Coronary artery (tissue), 2 donors: ENCODE measurements around the gene ZDHHC14.

Experiments
- DNase-seq: peaks from one replicate; pipeline ENCODE4 v3.0.0-alpha.2; 2017; ENCODE audit warnings: low spot score
- H3K27ac ChIP-seq, 2 donors: fragments of 200-600 bp; sonication (generic); one replicate each; pipeline ENCODE4 v1.5.1; 2016 to 2019
- H3K4me3 ChIP-seq: fragments of 200-600 bp; sonication (generic); 2 replicates; pipeline ENCODE4 v1.5.1; 2016; ENCODE audit warnings: mild to moderate bottlenecking, moderate library complexity
- CTCF ChIP-seq: fragments of 200-600 bp; sonication (generic); IDR thresholded peaks from one replicate; pipeline ENCODE4 v1.5.1; 2019; ENCODE audit warnings: antibody characterized with exemption

ZDHHC14 gene

DNA sequence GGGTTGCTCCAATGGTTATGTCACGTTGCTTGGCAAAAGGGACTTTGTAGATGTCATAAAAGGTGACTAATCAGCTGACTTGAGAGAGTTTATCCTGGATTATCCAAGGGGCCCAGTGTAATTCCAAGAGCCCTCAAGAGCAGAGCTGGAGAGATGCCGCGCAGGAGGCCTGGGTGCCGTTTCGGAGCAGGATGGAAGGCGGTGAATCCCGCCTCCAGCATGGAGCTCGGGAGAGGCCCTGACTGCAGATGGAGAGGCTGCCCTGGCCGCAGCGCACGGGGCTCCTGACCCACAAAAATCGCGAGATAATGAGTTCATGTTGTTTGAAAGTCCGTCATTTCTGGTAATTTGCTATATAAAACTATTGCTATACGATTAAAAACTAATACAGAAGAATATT is 219.8 kb downstream of the ZDHHC14 start:
- no peak for DNase-seq
- Histone ChIP-seq H3K4me3 (no peak overlapping the region), H3K27ac (no peak overlapping the region)
- no peak for TF ChIP-seq CTCF

DNA sequence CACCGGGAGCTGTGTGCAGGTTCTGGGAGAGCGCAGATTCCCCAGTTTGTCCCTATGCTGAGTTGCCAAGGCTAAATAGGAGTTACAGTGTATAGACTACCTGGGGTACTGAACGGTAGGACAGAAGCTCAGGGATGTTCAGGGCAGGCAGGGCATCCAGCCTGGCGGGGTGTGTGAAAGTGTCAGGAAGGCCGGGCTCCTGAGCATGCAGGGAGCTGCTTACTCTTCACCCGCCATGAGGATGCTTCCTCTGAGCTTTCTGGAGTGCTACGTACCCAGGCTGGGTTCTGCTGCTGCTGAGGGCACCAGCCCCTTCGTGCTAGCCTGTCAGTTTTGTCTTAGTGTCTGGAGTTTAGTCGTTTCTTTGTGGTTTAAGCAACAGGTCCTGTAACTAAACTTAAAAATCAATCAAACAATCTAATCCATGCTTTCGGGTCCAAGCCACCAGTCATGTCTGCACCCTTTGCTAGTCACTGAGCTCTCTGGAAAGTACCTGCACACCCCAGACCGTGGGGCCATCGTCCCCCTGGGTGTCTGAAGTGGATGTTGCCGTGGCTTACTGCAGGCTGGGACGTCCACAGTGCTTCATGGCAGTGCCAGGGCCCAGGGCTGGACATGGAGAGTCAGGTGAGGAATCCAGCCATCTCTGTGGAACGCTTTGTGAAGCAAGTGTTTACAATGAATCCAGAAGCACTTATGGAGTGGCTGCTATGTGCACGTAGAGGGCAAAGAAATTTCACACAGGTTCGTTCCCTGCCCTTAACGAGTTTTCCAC is 221.7 kb downstream of the ZDHHC14 start:
- H3K4me3 ChIP-seq, result no peak overlapping the region
- no peak for DNase-seq
- no peak overlapping the region for H3K27ac ChIP-seq
- TF ChIP-seq CTCF, result no peak

DNA sequence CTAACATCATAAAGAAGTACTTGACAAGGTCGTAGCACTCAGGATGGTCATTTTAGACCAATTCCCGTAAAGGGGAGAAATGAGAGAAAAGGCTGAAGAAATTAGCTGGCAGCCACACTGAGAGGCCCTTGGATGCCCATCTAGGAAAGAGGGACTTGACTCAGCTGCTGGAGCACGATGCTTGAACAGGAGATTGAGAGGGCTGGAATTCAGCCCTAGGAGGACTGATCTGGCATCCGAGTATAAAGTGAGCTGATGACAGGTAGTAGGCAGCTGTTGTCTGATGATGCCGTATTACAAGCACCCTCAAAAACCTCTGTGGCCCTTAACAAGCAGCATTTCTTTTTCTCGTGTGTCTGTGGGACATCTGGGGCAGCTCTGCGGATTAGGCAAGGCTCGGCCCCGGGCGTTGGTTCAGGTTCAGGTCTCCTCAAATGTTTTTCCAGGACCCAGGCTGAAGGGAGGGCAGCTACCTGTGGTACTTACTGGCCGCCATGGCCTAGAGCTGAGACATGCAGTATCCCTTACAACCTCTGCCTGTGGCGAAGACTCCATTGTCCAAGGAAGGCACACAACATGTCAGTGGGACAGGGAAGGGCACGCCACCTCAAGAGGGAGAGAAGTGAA is 222.4 kb downstream of the ZDHHC14 start:
- DNase-seq, result no peak
- no peak for TF ChIP-seq CTCF
- H3K27ac ChIP-seq, result no peak overlapping the region
- H3K4me3 ChIP-seq, result no peak overlapping the region

GRCh38 chr6:157603971-157604370 is 223.0 kb downstream of the ZDHHC14 start:
- no peak for TF ChIP-seq CTCF
- no peak for DNase-seq
- no peak overlapping the region for H3K27ac ChIP-seq
- H3K4me3 ChIP-seq, result no peak overlapping the region

DNA sequence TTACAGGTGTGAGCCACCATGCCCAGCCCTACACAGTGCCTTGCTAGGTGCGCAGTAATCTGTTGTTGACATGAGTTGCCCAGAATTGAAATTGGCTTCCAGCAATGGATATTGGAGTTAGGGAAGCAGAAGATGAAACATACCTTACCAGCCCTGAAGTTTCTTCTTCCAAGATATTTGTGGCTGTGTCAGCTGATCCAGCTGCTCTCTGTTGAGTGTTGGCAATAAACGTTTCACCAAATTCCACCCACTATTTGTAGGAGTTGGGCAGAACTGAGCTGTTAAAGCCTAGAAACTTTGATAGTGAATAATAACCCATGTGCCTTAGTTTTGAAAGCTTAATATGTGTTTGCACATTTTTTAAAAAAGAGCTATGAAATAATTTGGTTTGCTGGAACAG is 223.8 kb downstream of the ZDHHC14 start:
- TF ChIP-seq CTCF, result no peak
- Histone ChIP-seq H3K4me3 (no peak overlapping the region), H3K27ac (no peak overlapping the region)
- no peak for DNase-seq

DNA sequence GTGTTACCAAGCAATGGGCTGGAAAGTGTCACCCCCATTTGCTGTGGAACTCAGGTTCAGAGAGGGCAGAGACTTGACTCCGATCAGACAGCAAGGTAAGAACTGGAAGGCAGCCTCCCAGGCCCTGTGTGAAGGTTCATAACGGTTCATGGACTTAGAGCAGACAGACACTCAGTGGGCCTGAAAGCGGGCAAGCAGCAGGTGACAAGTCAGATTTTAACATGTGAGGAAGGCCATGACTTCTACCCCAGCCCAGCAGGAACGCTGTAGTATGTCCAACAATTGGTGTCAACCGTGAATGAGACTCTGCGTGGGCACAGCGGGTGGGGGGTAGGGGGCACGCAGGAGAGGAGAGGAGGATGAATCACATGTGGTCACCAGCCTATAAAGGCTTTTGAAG is 224.5 kb downstream of the ZDHHC14 start:
- DNase-seq, result peak; percentile 58
- H3K4me3 ChIP-seq, result no peak overlapping the region
- H3K27ac ChIP-seq, result no peak overlapping the region
- no peak for TF ChIP-seq CTCF

GRCh38 chr6:157606516-157606915 is 225.5 kb downstream of the ZDHHC14 start:
- TF ChIP-seq CTCF, result no peak
- no peak overlapping the region for H3K27ac ChIP-seq
- no peak for DNase-seq
- no peak overlapping the region for H3K4me3 ChIP-seq
